Small intestine (tissue), 7 donors: ENCODE measurements around the gene FRZB. TPM values are rescaled to one million over a fixed set of nuclear protein-coding genes. Genes with fewer than 3 reads are reported as not detected.

Experiments used
- DNase-seq, 2 donors: peaks; one replicate each; pipeline versions ENCODE4 v3.0.0 to v3.0.0-alpha.2; 2013
- FAIRE-seq: peaks from 2 replicates; lab custom pipeline; 2012; peaks lifted over from hg19 to GRCh38; lab: Jason Lieb, UNC
- H3K27ac ChIP-seq, 3 donors: one replicate each; pipeline ENCODE4 v1.5.1; 2013; ENCODE audit warnings: low read length in 2 of 3, mild to moderate bottlenecking in 2 of 3, control low read depth in 1 of 3, inconsistent platforms in 1 of 3, low read depth in 1 of 3, moderate library complexity in 1 of 3
- H3K27me3 ChIP-seq, 3 donors: one replicate each; pipeline ENCODE4 v1.6.1; 2013; ENCODE audit warnings: low read length in 3 of 3, inconsistent platforms in 1 of 3; ENCODE audit not compliant: control insufficient read depth in 3 of 3, insufficient read depth in 3 of 3
- H3K36me3 ChIP-seq, 3 donors: one replicate each; pipeline ENCODE4 v1.6.1; 2013; ENCODE audit warnings: low read length in 3 of 3, inconsistent platforms in 1 of 3, low read depth in 1 of 3, mild to moderate bottlenecking in 1 of 3, moderate library complexity in 1 of 3; ENCODE audit not compliant: control insufficient read depth in 3 of 3, insufficient read depth in 2 of 3
- H3K4me1 ChIP-seq, 3 donors: one replicate each; pipeline ENCODE4 v1.6.1; 2013; ENCODE audit warnings: low read length in 2 of 3, inconsistent platforms in 1 of 3, low read depth in 1 of 3, mild to moderate bottlenecking in 1 of 3, moderate library complexity in 1 of 3; ENCODE audit not compliant: control insufficient read depth in 3 of 3, insufficient read depth in 2 of 3
- H3K4me3 ChIP-seq, 3 donors: one replicate each; pipeline ENCODE4 v1.5.1; 2013; ENCODE audit warnings: low read length in 3 of 3, control low read depth in 1 of 3, inconsistent platforms in 1 of 3, low read depth in 1 of 3, mild to moderate bottlenecking in 1 of 3, moderate library complexity in 1 of 3
- H3K9me3 ChIP-seq, 2 donors: one replicate each; pipeline ENCODE4 v1.6.1; 2013; ENCODE audit warnings: low read depth in 1 of 2, low read length in 1 of 2; ENCODE audit not compliant: control insufficient read depth in 2 of 2, insufficient read depth in 1 of 2
- WGBS, 3 donors: extraction: QIAGEN DNeasy Blood & Tissue Kit; methylation state at CpG; one replicate each; pipeline ENCODE4 v1.1.7; 2013; 5-methylcytosine and 5-hydroxymethylcytosine counted together
- polyA plus RNA-seq, 4 donors: library from polyadenylated mRNA; stranded (reverse) in 3 of 4; unstranded in 1 of 4; fragments of 200-250 nt in 3 of 4; fragments of 120-200 nt in 1 of 4; gene quantifications; one replicate each; pipeline versions ENCODE4 v1.2.1 to v1.2.3, GENCODE V29; 2013
- donor health status: healthy with polysubstance abuse.
- donor health status: control.
- donor health status: control.
- donor health status: Bipolar disorder and iron deficiency.
- donor health status: healthy.

Gene FRZB
- polyA plus RNA-seq, 4 donors: 1.9 to 39.1 (median 3.8) TPM

DNA sequence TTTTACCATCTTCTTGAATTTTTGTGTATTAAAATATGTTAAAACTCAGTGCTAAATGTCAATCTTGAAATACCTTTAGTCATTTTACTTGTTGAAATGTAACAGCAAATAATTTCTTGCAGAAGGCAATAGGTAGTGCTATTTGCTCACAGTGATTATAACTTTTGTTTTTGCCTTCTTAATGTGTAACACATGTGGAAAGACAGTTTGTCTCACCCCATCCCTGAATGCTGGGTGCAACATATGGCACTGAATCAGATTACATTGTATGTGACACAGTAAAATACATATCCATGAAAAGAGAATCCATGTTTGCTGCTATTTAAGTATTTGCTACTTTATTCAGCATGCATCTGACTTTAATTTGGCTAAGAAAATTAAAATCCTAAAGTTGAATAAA lies 35.3 kb downstream of the FRZB start:
- H3K4me1 ChIP-seq: no peaks in the 10 kb centered on the region
- no peaks in the 10 kb centered on the region for H3K36me3 ChIP-seq
- no peaks in the 10 kb centered on the region for H3K27me3 ChIP-seq
- no peak overlapping the region for H3K4me3 ChIP-seq
- no peak for FAIRE-seq
- no peaks in the 10 kb centered on the region for H3K9me3 ChIP-seq
- H3K27ac ChIP-seq: no peak overlapping the region
- no peak for DNase-seq

DNA sequence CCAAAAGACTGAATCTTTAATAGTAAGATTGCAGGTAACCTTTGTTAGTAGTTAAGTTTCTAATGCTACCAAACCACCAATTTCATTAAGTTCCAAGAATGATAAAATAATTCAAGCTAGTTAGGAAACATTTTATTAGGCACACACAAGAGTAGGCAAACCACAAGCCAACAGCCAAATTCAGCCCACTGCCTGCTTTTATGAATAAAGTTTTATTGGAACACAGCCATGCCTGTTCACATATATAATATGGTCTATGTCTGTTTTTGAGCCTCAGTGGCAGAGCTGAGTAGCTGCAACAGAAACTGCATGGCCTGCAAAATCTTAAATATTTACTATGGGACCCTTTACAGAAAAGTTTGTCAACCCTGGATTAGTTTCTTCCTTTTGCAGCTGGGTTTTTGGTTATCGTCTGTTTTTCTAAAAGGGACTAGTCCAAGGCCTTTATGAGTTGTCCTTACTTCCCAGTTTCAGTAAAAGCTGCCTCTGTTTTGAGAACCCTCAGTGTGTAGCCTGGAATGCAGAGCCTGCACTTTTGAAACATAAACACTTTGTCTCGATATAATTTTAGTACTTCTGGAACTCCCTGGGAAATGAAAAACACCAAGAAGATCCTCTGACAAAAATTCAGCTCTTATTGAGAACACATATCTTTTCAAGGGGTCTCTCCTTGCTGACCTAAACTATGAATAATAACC lies 39.1 kb downstream of the FRZB start:
- no peaks in the 10 kb centered on the region for H3K27me3 ChIP-seq
- no peaks in the 10 kb centered on the region for H3K9me3 ChIP-seq
- H3K27ac ChIP-seq: no peak overlapping the region
- FAIRE-seq: no peak
- no peaks in the 10 kb centered on the region for H3K4me1 ChIP-seq
- H3K36me3 ChIP-seq: no peaks in the 10 kb centered on the region
- DNase-seq: no peak
- no peak overlapping the region for H3K4me3 ChIP-seq
- 64 to 91% (median 88%) methylated on average over 2 of the region's 2 CpGs for WGBS, 3 donors

GRCh38 chr2:182826496-182826895 lies 39.9 kb downstream of the FRZB start:
- no peak overlapping the region for H3K4me3 ChIP-seq
- H3K9me3 ChIP-seq: no peaks in the 10 kb centered on the region
- no peaks in the 10 kb centered on the region for H3K36me3 ChIP-seq
- DNase-seq: no peak
- H3K27me3 ChIP-seq: no peaks in the 10 kb centered on the region
- no peak overlapping the region for H3K27ac ChIP-seq
- FAIRE-seq: no peak
- 80 to 86% (median 82%) methylated on average over 3 of the region's 3 CpGs for WGBS, 3 donors
- no peaks in the 10 kb centered on the region for H3K4me1 ChIP-seq

GRCh38 chr2:182826064-182826463 lies 40.4 kb downstream of the FRZB start:
- DNase-seq (no peak), FAIRE-seq (no peak)
- H3K4me1 ChIP-seq: no peaks in the 10 kb centered on the region
- no peak overlapping the region for H3K27ac ChIP-seq
- H3K36me3 ChIP-seq: no peaks in the 10 kb centered on the region
- 30 to 51% (median 39%) methylated on average over 1 of the region's 1 CpG for WGBS, 3 donors
- H3K27me3 ChIP-seq: no peaks in the 10 kb centered on the region
- no peak overlapping the region for H3K4me3 ChIP-seq
- no peaks in the 10 kb centered on the region for H3K9me3 ChIP-seq

GRCh38 chr2:182824767-182825158 lies 41.7 kb downstream of the FRZB start:
- WGBS, 3 donors: 66 to 78% (median 68%) methylated on average over 6 of the region's 6 CpGs
- Histone ChIP-seq H3K4me3 (no peak overlapping the region), H3K27me3 (no peaks in the 10 kb centered on the region), H3K4me1 (no peaks in the 10 kb centered on the region), H3K27ac (no peak overlapping the region), H3K36me3 (no peaks in the 10 kb centered on the region), H3K9me3 (no peaks in the 10 kb centered on the region)
- FAIRE-seq (no peak), DNase-seq (no peak)

GRCh38 chr2:182824056-182824766 lies 42.2 kb downstream of the FRZB start:
- DNase-seq (peak; percentile 22 to 61), FAIRE-seq (no peak)
- Histone ChIP-seq H3K9me3 (no peaks in the 10 kb centered on the region), H3K4me3 (no peak overlapping the region), H3K27ac (no peak overlapping the region), H3K36me3 (no peaks in the 10 kb centered on the region), H3K4me1 (no peaks in the 10 kb centered on the region), H3K27me3 (no peaks in the 10 kb centered on the region)
- WGBS, 3 donors: 56 to 79% (median 60%) methylated on average over 5 of the region's 5 CpGs

DNA sequence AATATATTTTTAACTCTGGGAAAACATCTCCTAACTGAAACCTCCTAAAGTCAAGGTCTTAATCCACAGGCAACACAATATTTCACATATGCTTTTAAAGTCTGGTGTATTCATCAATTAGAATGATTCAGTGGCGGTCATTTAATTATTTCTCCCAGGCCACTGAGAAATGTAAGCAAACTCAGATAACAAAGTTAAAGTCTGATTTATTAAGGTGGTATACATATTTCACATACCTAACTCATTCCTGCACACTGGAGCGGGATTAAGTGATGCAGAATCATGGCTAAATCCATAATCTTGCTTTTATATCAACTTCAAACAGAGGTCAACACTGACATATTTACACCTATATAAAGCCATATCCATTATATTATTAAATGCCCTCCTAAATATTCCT lies 43.7 kb downstream of the FRZB start:
- WGBS, 3 donors: 81 to 93% (median 82%) methylated on average over 2 of the region's 2 CpGs
- no peaks in the 10 kb centered on the region for H3K4me1 ChIP-seq
- H3K27ac ChIP-seq: no peak overlapping the region
- FAIRE-seq: no peak
- H3K4me3 ChIP-seq: no peak overlapping the region
- DNase-seq: no peak
- no peaks in the 10 kb centered on the region for H3K9me3 ChIP-seq
- no peaks in the 10 kb centered on the region for H3K27me3 ChIP-seq
- H3K36me3 ChIP-seq: no peaks in the 10 kb centered on the region

- no peaks in the 10 kb centered on the region for H3K27me3 ChIP-seq
- H3K27ac ChIP-seq: no peak overlapping the region
- FAIRE-seq (no peak), DNase-seq (no peak)
- H3K4me1 ChIP-seq: no peaks in the 10 kb centered on the region
- H3K9me3 ChIP-seq: no peaks in the 10 kb centered on the region
- no peak overlapping the region for H3K4me3 ChIP-seq
- H3K36me3 ChIP-seq: no peaks in the 10 kb centered on the region
- WGBS, 3 donors: 49 to 64% (median 61%) methylated on average over 2 of the region's 2 CpGs
Measured at GRCh38 chr2:182821182-182821581, 45.3 kb downstream of the FRZB start.
